ENCODE measurements around the gene ZBTB20. TPM values are rescaled to one million over a fixed set of nuclear protein-coding genes. Genes with fewer than 3 reads are reported as not detected.

The ZBTB20 gene
- total and polyA plus RNA-seq, 5 donors from 2014 or later, result 10.1 to 58.2 (median 13.2) TPM

DNA sequence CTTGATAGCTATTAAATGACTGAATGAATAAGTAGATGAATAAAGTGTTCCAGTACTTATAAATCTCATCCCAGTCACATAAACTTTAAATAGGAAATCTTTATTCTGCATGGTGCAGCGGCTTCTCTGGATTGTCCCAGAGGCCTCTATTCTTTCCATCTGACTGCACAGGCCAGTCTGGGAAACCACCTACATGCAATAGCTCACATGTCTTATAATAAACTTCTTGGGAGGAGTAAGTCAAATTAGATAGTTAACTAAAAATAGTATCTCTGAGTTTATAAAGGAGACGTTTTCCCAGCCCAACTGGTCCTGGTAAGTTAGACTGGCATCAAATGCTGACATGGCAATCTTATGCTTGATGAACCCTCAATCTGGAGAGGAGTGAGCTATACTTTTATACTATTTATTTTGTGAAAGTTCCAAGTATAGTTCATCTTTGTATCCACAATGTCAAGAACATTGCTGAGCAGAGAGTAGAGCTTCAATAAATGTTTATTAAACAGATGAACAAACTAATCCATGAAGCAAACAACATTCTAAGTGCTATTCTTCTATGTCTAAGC lies 435.7 kb downstream of the ZBTB20 start:
- no peak for ATAC-seq (ENCODE audit: low read depth in 2 of 2)
- Histone ChIP-seq H3K4me1 (ENCODE audit: control insufficient read depth, insufficient read depth, low read length, poor library complexity, severe bottlenecking) (no peaks in the 10 kb centered on the region), H3K27ac (ENCODE audit: insufficient read depth, low read length, poor library complexity, severe bottlenecking) (no peak overlapping the region), H3K27me3 (ENCODE audit: control insufficient read depth, insufficient read depth, low read length) (no peaks in the 10 kb centered on the region), H3K36me3 (ENCODE audit: control insufficient read depth, insufficient read depth, low read length) (no peaks in the 10 kb centered on the region), H3K4me3 (ENCODE audit: low read depth, low read length) (no peak overlapping the region), H3K9me3 (ENCODE audit: control insufficient read depth in 2 of 2, low read length in 2 of 2) (no peaks in the 10 kb centered on the region)
- H3K4me3 Mint-ChIP-seq, result no peak overlapping the region
- H3K27me3 Mint-ChIP-seq, result no peaks in the 10 kb centered on the region
- no peaks in the 10 kb centered on the region for H3K9me3 Mint-ChIP-seq
- H3K4me1 Mint-ChIP-seq, result peaks cover 5 to 13% (median 11%) of the 10 kb centered on the region in 4 donors
- H3K27ac Mint-ChIP-seq, result no peak overlapping the region
- no peak for DNase-seq
- H3K36me3 Mint-ChIP-seq, result peaks cover 35% of the 10 kb centered on the region

DNA sequence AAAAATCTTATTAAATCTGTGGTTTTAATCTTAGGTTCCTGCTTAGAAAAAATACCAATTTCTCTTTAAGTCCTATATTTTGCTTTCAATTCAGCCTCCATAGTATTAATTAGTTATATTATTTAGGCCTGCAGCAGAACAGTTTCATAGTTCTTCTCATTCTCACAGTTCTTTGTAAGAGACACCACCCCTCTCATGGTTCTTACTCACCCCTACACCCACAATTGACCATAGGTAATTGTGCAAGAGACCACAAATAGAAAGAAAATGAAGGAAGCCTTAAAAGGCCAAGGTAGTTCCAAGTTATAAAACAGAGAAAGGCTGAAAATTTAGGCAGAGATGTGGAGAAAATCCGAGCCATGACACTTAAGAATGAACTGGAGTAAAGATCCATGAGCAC lies 438.0 kb downstream of the ZBTB20 start:
- peaks cover 4 to 20% (median 16%) of the 10 kb centered on the region in 4 donors for H3K4me1 Mint-ChIP-seq
- DNase-seq (no peak), ATAC-seq (ENCODE audit: low read depth in 2 of 2) (no peak)
- Histone ChIP-seq H3K9me3 (ENCODE audit: control insufficient read depth in 2 of 2, low read length in 2 of 2) (no peaks in the 10 kb centered on the region), H3K27me3 (ENCODE audit: control insufficient read depth, insufficient read depth, low read length) (no peaks in the 10 kb centered on the region), H3K27ac (ENCODE audit: insufficient read depth, low read length, poor library complexity, severe bottlenecking) (no peak overlapping the region), H3K36me3 (ENCODE audit: control insufficient read depth, insufficient read depth, low read length) (no peaks in the 10 kb centered on the region), H3K4me1 (ENCODE audit: control insufficient read depth, insufficient read depth, low read length, poor library complexity, severe bottlenecking) (no peaks in the 10 kb centered on the region), H3K4me3 (ENCODE audit: low read depth, low read length) (no peak overlapping the region)
- peaks cover 30% of the 10 kb centered on the region for H3K36me3 Mint-ChIP-seq
- no peaks in the 10 kb centered on the region for H3K9me3 Mint-ChIP-seq
- no peak overlapping the region for H3K4me3 Mint-ChIP-seq
- peak overlapping the region in 2 of 3 donors; percentile 3 to 45 for H3K27ac Mint-ChIP-seq
- no peaks in the 10 kb centered on the region for H3K27me3 Mint-ChIP-seq

DNA sequence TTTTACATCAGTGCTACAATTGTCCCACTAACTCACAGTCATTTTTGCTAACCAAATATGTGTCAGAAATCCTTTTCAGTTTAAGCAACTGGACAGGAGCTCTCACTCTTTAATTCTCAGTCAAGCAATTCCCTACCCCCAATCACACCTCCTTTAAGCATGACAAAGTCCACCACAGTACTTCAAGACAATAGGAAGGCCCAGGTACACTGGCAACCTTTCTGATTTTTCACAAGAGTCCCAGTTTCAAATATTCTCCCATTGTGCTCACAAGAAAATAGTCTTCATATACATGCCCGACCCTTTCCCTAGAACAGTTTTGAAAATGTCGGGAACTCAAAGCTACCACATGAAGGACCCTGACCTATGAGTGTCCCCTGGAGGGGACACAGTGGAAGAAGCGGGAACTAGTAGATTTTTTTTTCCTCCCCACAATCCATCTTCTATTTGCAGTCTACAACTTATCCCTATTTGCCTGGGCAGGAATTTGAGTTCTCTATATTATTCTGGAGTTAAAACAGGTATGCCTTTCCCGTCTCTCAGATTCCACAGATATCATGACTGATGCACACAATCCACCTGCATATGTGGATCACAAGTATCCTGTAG lies 439.7 kb downstream of the ZBTB20 start:
- Mint-ChIP-seq H3K4me1 (peaks cover 4 to 20% (median 16%) of the 10 kb centered on the region in 4 donors), H3K27ac (peak overlapping the region in 1 of 3 donors; percentile 7), H3K36me3 (peaks cover 30% of the 10 kb centered on the region), H3K9me3 (no peaks in the 10 kb centered on the region), H3K4me3 (no peak overlapping the region), H3K27me3 (no peaks in the 10 kb centered on the region)
- Histone ChIP-seq H3K9me3 (ENCODE audit: control insufficient read depth in 2 of 2, low read length in 2 of 2) (no peaks in the 10 kb centered on the region), H3K36me3 (ENCODE audit: control insufficient read depth, insufficient read depth, low read length) (no peaks in the 10 kb centered on the region), H3K4me3 (ENCODE audit: low read depth, low read length) (no peak overlapping the region), H3K4me1 (ENCODE audit: control insufficient read depth, insufficient read depth, low read length, poor library complexity, severe bottlenecking) (no peaks in the 10 kb centered on the region), H3K27me3 (ENCODE audit: control insufficient read depth, insufficient read depth, low read length) (no peaks in the 10 kb centered on the region), H3K27ac (ENCODE audit: insufficient read depth, low read length, poor library complexity, severe bottlenecking) (no peak overlapping the region)
- DNase-seq (no peak), ATAC-seq (ENCODE audit: low read depth in 2 of 2) (no peak)

GRCh38 chr3:114706591-114707232 lies 440.4 kb downstream of the ZBTB20 start:
- no peaks in the 10 kb centered on the region for H3K27me3 ChIP-seq (ENCODE audit: control insufficient read depth, insufficient read depth, low read length)
- DNase-seq, result peak in 1 of 3 donors; percentile 41
- no peaks in the 10 kb centered on the region for H3K36me3 ChIP-seq (ENCODE audit: control insufficient read depth, insufficient read depth, low read length)
- H3K4me3 ChIP-seq (ENCODE audit: low read depth, low read length), result no peak overlapping the region
- no peak overlapping the region for H3K27ac ChIP-seq (ENCODE audit: insufficient read depth, low read length, poor library complexity, severe bottlenecking)
- Mint-ChIP-seq H3K9me3 (no peaks in the 10 kb centered on the region), H3K36me3 (peaks cover 29% of the 10 kb centered on the region), H3K4me3 (no peak overlapping the region), H3K4me1 (peaks cover 5 to 20% (median 16%) of the 10 kb centered on the region in 4 donors), H3K27me3 (no peaks in the 10 kb centered on the region), H3K27ac (peak overlapping the region in 2 of 3 donors; percentile 4 to 39)
- H3K4me1 ChIP-seq (ENCODE audit: control insufficient read depth, insufficient read depth, low read length, poor library complexity, severe bottlenecking), result no peaks in the 10 kb centered on the region
- no peaks in the 10 kb centered on the region for H3K9me3 ChIP-seq (ENCODE audit: control insufficient read depth in 2 of 2, low read length in 2 of 2)
- ATAC-seq (ENCODE audit: low read depth in 2 of 2), result peak in 1 of 2 donors; percentile 55

- no peaks in the 10 kb centered on the region for H3K4me1 ChIP-seq (ENCODE audit: control insufficient read depth, insufficient read depth, low read length, poor library complexity, severe bottlenecking)
- ATAC-seq (ENCODE audit: low read depth in 2 of 2), result no peak
- H3K27me3 ChIP-seq (ENCODE audit: control insufficient read depth, insufficient read depth, low read length), result no peaks in the 10 kb centered on the region
- Mint-ChIP-seq H3K36me3 (peaks cover 25% of the 10 kb centered on the region), H3K4me3 (no peak overlapping the region), H3K27ac (no peak overlapping the region), H3K4me1 (peaks cover 7 to 16% (median 9%) of the 10 kb centered on the region in 4 donors), H3K27me3 (no peaks in the 10 kb centered on the region), H3K9me3 (no peaks in the 10 kb centered on the region)
- DNase-seq, result no peak
- no peak overlapping the region for H3K4me3 ChIP-seq (ENCODE audit: low read depth, low read length)
- no peaks in the 10 kb centered on the region for H3K9me3 ChIP-seq (ENCODE audit: control insufficient read depth in 2 of 2, low read length in 2 of 2)
- no peak overlapping the region for H3K27ac ChIP-seq (ENCODE audit: insufficient read depth, low read length, poor library complexity, severe bottlenecking)
- H3K36me3 ChIP-seq (ENCODE audit: control insufficient read depth, insufficient read depth, low read length), result no peaks in the 10 kb centered on the region
Measured at GRCh38 chr3:114700637-114701234, 446.4 kb downstream of the ZBTB20 start.

- no peaks in the 10 kb centered on the region for H3K27me3 Mint-ChIP-seq
- H3K27ac ChIP-seq (ENCODE audit: insufficient read depth, low read length, poor library complexity, severe bottlenecking), result no peak overlapping the region
- DNase-seq, result no peak
Measured at GRCh38 chr3:114698146-114699105, 448.7 kb downstream of the ZBTB20 start.

DNA sequence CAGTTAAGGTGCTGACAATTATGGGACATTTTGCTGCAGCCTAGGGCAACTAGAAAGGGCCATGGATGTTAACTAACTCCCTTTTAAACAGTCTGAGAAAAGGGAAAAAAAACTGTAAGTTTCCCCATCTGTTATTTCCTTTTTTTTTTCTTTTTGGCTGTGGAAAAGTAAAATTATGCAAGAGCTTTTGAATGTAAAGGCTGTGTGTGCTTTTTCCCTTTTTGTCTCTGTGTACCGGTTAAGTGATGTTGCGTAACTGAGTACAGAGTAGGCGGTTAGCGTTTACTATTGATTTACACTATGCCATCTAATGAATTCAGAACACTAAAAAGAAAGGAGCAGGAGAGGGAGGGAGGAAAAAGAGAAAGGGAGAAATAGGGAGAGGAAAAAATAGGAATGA lies 449.7 kb downstream of the ZBTB20 start:
- Mint-ChIP-seq H3K4me1 (peaks cover 0 to 15% (median 11%) of the 10 kb centered on the region in 4 donors), H3K9me3 (no peaks in the 10 kb centered on the region), H3K27me3 (no peaks in the 10 kb centered on the region), H3K36me3 (peaks cover 28% of the 10 kb centered on the region), H3K4me3 (no peak overlapping the region), H3K27ac (no peak overlapping the region)
- Histone ChIP-seq H3K27me3 (ENCODE audit: control insufficient read depth, insufficient read depth, low read length) (no peaks in the 10 kb centered on the region), H3K4me3 (ENCODE audit: low read depth, low read length) (no peak overlapping the region), H3K4me1 (ENCODE audit: control insufficient read depth, insufficient read depth, low read length, poor library complexity, severe bottlenecking) (no peaks in the 10 kb centered on the region), H3K27ac (ENCODE audit: insufficient read depth, low read length, poor library complexity, severe bottlenecking) (no peak overlapping the region), H3K36me3 (ENCODE audit: control insufficient read depth, insufficient read depth, low read length) (no peaks in the 10 kb centered on the region), H3K9me3 (ENCODE audit: control insufficient read depth in 2 of 2, low read length in 2 of 2) (no peaks in the 10 kb centered on the region)
- DNase-seq (no peak), ATAC-seq (ENCODE audit: low read depth in 2 of 2) (no peak)

More at GRCh38 chr3:114698146-114699105, 448.7 kb downstream of the ZBTB20 start:
- Histone ChIP-seq H3K4me3 (ENCODE audit: low read depth, low read length) (no peak overlapping the region), H3K36me3 (ENCODE audit: control insufficient read depth, insufficient read depth, low read length) (no peaks in the 10 kb centered on the region), H3K27me3 (ENCODE audit: control insufficient read depth, insufficient read depth, low read length) (no peaks in the 10 kb centered on the region), H3K9me3 (ENCODE audit: control insufficient read depth in 2 of 2, low read length in 2 of 2) (no peaks in the 10 kb centered on the region), H3K4me1 (ENCODE audit: control insufficient read depth, insufficient read depth, low read length, poor library complexity, severe bottlenecking) (no peaks in the 10 kb centered on the region)
- ATAC-seq (ENCODE audit: low read depth in 2 of 2), result no peak
- Mint-ChIP-seq H3K9me3 (no peaks in the 10 kb centered on the region), H3K4me1 (peaks cover 0 to 11% (median 7%) of the 10 kb centered on the region in 4 donors), H3K27ac (no peak overlapping the region), H3K36me3 (peaks cover 22% of the 10 kb centered on the region), H3K4me3 (no peak overlapping the region)

Measured in CD4-positive, CD25-positive, alpha-beta regulatory T cell (primary cell).